Midbrain (tissue), 1 donor: ENCODE data around the gene CCPG1.

Experiments
- DNase-seq: peaks from one replicate; lab custom pipeline; 2025; lab: John Stamatoyannopoulos, UW

The CCPG1 gene

GRCh38 chr15:55387027-55387426 is 21.1 kb downstream of the CCPG1 start:
- no peak for DNase-seq

- no peak for DNase-seq
Observed at GRCh38 chr15:55383687-55384086, 24.5 kb downstream of the CCPG1 start.

DNA sequence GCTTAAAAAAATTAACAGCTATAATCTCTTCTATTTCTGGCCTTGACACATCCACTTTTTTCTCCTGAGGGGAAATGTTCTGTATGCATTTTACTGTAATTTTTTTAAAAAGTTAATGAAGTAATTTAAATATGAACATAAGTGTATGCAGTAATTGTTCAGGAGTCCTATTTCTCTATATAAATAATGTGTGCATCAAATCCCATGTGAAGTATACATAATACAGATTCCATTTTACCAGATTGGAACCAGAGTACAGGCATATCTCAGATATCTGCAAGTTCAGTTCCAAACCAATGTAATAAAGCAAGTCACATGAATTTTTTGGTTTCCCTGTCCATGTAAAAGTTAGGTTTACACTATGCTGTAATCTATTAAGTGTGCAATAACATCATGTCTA is 26.6 kb downstream of the CCPG1 start:
- DNase-seq = no peak

DNA sequence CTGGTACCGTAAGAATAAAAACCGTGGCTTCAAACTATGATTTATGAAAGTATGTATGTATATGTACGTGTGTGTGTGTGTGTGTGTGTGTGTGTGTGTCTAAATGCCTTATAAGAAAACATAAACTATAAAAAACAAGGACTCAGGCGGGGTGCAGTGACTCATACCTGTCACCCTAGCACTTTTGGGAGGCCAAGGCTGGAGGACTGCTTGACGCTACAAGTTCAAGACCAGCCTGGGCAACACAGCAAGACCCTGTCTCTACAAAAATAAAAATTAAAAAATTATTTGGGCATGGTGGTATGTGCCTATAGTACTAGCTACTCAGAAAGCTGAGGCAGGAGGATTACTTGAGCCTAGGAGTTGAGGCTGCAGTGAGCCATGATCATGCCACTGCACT is 29.1 kb downstream of the CCPG1 start:
- no peak for DNase-seq

DNA sequence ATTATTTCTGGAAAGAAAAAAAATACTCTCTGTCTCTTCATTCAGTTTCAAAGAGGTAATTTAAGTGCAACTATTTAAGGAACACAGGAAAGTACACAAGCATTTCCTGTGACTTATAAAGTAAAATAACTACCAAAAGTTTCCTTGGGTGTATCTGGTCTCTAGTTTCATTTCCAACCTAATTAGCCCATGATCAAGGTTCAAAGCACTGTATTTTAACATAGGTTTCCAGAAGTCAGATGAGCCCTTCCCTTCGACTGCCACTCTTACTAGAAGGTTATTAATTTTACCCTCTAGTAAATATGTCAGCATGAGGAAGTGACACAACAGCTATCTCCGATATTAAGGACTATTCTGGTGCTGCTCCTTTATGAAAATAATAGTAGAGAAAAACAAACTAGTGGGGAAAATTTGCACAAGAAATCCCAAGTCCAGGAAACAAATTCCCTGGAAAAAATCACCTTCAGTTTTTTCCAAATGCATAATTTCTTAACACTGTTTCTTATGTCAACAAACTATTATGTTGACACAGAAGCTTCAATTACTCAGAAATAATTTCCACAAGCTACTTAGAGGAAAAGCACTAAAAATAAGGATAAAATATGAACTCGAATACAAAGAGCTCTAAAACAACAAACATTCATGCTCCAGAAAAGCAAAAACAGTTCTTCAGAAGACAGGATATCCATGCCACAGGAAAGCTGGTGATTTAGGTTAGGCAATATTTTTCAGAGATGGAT is 35.3 kb downstream of the CCPG1 start:
- no peak for DNase-seq

GRCh38 chr15:55366981-55367380 is 41.2 kb downstream of the CCPG1 start:
- DNase-seq = no peak

DNA sequence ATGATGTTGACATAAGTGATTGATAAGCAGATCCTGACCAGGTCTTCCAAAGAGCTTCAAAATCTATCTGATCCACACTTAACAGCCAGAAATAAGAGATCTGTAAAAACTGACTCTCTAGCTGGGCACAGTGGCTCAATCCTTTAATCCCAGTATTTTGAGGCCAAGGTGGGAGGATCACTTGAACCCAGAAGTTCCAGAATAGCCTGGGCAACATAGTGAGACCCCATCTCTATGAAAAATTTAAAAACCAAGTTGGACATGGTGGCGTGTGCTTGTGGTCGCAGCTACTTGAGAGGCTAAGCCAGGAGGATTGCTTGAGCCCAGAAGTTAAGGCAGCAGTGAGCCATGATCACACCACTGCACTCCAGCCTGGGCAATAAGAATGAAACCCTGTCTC is 45.5 kb downstream of the CCPG1 start:
- DNase-seq = no peak

- no peak for DNase-seq
Observed at GRCh38 chr15:55361048-55361447, 47.1 kb downstream of the CCPG1 start.

DNA sequence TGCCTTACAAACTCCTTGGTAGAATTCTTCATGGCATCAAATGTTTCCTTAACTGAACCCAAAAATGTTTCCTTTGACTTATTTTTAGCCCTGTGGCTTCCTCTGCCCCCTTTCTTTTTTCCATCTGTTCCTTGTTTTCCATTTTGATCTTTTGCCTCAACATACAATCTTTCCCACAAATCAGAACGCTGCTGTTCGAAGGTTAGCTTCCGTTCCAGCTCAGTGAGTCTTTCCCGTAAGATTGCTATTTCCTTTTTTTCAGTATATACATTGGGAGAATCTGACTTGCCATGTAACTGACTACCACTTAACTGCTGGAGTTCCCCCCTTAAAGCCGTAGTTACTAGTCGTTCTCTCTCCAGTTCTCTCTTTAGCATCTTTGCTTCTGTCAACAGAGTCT is 47.9 kb downstream of the CCPG1 start:
- peak; percentile 3 for DNase-seq

GRCh38 chr15:55358471-55358870 is 49.7 kb downstream of the CCPG1 start:
- no peak for DNase-seq

GRCh38 chr15:55357774-55358173 is 50.4 kb downstream of the CCPG1 start:
- no peak for DNase-seq

DNA sequence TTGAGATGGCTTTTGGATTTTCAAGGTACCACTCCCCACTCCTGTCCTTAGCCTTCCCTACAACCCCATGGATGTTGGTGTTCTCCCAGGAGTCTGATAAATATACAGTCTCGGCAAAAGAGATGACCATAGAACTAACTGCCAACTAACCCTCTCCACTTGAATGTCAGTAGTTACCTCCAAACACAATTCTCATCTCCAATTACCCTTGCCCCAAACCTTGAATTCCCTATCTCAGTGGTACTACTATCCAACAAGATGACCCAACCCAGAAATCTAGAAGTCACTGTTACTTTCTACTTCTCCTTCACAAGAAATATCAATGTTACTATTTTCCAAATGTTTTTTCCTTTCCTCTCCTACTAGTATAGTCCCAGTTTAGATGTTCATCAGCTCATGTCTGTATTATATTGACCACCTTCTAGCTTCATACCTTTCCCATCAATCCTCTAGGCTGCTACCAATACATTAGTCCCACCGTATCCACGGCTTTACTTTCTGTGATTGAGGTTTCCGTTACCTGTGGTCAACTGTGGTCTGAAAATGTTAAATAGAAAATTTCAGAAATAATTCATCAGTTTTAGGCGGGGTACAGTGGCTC is 51.1 kb downstream of the CCPG1 start:
- no peak for DNase-seq

GRCh38 chr15:55353025-55353424 is 55.1 kb downstream of the CCPG1 start:
- no peak for DNase-seq

DNA sequence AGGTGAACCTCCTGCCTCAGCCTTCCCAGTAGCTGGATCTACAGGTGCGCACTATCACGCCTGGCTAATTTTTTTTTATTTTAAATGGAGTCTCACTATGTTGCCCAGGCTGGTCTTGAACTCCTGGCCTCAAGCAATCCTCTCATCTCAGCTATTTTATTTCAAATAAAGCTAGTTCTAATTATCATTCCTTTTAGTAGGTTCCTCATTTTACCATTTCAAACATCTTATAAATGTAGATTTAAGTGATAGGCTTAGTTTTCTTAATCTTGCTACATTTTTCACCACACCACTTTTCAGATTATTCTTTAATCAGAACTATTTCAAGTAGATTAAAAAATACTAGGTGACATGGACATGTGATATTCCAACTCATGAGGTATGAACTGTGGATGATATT is 58.9 kb downstream of the CCPG1 start:
- no peak for DNase-seq

- DNase-seq = no peak
Observed at GRCh38 chr15:55348281-55348778, 59.8 kb downstream of the CCPG1 start.

DNA sequence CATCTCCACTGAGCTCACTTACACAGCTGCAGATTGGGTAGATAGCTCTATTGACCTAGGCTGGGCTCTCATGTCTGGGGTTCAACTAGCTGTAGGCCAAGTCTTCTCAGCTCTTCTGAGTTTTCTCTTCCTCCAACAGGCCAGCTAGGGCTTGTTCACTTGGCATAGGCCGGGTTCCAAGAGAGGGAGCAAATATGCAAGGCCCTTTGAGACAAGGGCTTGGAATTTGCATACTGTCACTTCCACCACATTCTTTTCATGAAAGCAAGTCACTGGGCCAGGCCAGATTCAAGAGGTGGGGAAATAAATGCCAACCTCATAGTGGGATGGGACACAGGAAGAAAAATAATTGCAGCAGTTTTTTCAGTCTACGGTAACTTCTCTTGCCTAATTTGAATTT is 64.0 kb downstream of the CCPG1 start:
- no peak for DNase-seq

DNA sequence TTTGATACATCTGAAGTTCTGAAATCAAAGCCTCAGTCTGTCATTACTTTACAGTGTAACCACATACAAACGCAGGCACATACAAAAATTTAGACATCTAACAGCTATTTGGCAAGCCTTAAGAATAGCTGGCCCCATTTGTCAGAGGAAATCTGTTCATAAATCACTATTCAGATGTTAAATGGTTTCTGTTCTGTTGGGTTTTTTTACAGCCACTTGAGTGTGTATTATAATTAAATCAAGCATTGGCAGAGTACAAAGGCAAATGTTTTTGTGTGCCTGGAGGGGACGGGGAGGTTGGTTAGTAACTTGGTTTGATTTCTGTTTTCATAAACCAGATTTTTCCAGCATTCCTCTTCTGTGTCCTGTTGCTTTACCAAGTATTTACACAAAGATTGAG is 65.0 kb downstream of the CCPG1 start:
- no peak for DNase-seq

DNA sequence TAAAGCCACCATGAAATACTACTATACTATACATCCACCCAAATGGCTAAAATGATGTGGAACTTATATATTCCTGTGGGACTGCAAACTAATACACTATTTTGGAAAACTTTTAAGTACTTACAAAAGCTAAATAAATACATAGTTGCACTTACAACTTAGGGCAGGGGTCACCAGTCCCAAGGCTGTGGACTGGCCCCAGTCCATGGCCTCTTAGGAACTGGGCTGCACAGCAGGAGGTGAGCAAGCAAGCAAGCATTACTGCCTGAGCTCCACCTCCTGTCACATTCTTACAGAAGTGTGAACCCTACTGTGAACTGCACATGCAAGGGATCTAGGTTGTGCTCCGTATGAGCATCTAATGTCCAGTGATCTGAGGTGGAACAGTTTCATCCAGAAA is 71.0 kb downstream of the CCPG1 start:
- no peak for DNase-seq

GRCh38 chr15:55334997-55335396 is 73.2 kb downstream of the CCPG1 start:
- no peak for DNase-seq

DNA sequence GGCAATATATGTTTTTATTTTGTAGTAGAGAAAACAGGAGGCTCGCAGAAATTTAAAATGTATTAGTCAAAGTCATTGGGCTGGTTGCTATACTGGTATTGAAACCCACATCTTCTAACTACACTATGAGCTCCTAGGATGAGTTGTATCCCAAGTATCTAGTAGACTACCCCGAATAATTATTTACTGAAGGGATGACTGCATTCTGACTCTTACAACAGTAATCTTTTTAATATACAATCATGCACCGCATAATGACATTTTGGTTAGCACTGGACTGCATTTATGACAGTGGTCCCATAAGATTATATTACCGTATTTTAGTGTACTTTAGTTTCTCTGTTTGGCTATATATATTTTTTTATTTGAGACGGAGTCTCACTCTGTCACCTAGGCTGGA is 73.8 kb downstream of the CCPG1 start:
- DNase-seq = no peak

GRCh38 chr15:55327387-55327786 is 80.8 kb downstream of the CCPG1 start:
- no peak for DNase-seq

DNA sequence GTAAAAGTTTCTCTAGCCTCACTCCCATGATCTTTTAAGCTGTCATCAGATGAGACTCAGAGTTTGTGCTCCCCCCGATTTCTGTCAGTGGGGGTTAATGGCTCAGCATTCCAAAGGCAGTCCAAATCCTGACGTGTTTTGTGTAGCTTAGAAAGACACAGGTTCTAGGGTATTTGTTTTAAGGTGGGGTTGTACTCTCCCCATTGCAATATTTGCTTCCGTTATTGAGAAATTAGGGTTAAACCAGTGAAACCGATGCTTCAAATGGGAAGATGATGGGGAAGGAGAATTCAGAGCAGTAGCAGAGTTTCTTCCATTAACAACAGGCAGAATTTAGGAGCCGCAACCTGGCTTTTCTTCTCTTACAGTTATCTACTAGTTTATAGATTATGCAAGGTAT is 85.7 kb downstream of the CCPG1 start:
- DNase-seq = no peak

DNA sequence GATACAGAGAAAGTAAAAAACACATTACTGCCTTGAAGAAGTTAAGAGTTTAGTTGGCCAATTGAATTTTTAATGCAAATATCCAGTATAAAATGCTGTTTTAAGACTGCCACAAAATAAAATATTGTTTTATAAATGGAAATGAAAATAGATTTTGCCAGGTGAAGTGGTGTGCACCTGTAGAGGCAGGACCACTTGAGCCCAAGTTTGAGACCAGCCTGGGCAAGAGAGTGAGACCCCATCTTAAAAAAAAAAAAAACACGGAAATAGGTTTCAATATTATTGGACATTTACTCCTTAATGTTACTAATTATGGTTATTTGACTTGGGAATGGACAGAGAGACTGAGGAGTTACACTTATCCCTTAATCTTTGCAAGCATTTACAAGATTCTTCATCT is 87.2 kb downstream of the CCPG1 start:
- DNase-seq = no peak

DNA sequence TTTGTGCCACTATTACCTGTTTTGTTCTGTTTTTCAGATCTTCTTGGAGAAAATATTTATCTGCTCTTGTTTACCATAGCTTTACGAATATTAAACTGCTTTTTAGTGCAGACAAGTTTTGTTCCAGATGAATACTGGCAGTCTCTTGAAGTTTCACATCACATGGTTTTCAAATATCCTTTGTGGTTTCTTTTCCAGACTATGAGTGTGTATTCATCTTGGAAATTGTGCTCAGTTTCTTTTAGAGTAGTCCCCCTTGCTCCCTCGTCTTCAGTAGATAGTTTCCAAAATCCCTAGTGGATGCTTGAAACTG is 88.0 kb downstream of the CCPG1 start:
- DNase-seq = no peak
